BLaER1 (cell line): ENCODE data around the gene LRRC27.

ENCODE experiments used
- H3K27ac ChIP-seq: shearing (Covaris generic); formaldehyde crosslinking; 2 replicates; pipeline ENCODE4 v1.8.1; 2022
- H3K27me3 ChIP-seq: shearing (Covaris generic); formaldehyde crosslinking; 2 replicates; pipeline ENCODE4 v1.8.1; 2022
- H3K36me3 ChIP-seq: shearing (Covaris generic); formaldehyde crosslinking; 2 replicates; pipeline ENCODE4 v1.8.1; 2022
- H3K4me1 ChIP-seq: shearing (Covaris generic); formaldehyde crosslinking; 2 replicates; pipeline ENCODE4 v1.8.1; 2022
- H3K4me2 ChIP-seq: shearing (Covaris generic); formaldehyde crosslinking; 2 replicates; pipeline ENCODE4 v1.8.1; 2022
- H3K4me3 ChIP-seq: shearing (Covaris generic); formaldehyde crosslinking; 2 replicates; pipeline ENCODE4 v1.8.1; 2022
- H3K9ac ChIP-seq: shearing (Covaris generic); formaldehyde crosslinking; 2 replicates; pipeline ENCODE4 v1.8.1; 2022
- H3K9me3 ChIP-seq: shearing (Covaris generic); formaldehyde crosslinking; 2 replicates; pipeline ENCODE4 v1.8.1; 2022
- H4K20me1 ChIP-seq: shearing (Covaris generic); formaldehyde crosslinking; 2 replicates; pipeline ENCODE4 v1.8.1; 2022
- Cebpa-rat ChIP-seq: shearing (Covaris generic); IDR thresholded peaks from 2 replicates; pipeline ENCODE4 v1.8.1; 2022

The LRRC27 gene

DNA sequence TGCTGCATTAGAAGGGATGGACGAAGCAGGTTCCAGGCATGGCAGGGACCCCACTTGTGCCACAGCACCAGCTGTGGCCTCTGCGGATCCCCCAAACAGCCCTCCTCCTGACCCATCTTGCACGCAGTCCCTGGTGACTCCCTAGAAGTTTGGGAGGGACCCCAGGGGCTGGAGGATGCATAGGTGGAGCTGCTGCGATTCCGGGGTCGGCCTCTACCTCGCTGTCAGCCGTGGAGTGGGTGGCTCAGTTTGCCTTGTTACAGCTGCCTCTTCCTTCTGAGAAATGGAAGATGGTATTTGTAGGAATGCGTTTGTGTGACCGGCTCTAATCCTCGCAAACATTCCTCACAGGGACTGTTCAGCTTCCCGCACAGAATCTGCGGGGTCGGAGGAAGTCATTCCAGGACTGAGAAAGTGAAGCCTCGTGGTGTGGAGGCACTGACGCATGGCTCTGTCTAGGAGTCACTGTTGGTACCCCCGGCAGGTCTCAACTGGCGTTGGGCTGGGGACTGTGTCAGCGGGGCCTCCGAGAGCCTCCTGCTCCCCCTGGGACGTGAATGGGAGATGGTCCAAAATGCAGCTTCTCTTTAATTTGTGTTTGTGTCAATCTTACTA, 82.5 kb downstream of the LRRC27 start:
- no peak overlapping the region for H3K27ac ChIP-seq
- peaks cover 98% of the 10 kb centered on the region for H3K4me1 ChIP-seq
- H3K4me2 ChIP-seq = peak overlapping the region; percentile 91
- no peaks in the 10 kb centered on the region for H3K9me3 ChIP-seq
- no peak overlapping the region for H3K9ac ChIP-seq
- H4K20me1 ChIP-seq = peaks cover 64% of the 10 kb centered on the region
- no peak for TF ChIP-seq Cebpa-rat
- peaks cover 4% of the 10 kb centered on the region; the same call in 1 of the 2 replicates for H3K27me3 ChIP-seq
- H3K4me3 ChIP-seq = no peak overlapping the region
- no peaks in the 10 kb centered on the region; the same call in 1 of the 2 replicates for H3K36me3 ChIP-seq

DNA sequence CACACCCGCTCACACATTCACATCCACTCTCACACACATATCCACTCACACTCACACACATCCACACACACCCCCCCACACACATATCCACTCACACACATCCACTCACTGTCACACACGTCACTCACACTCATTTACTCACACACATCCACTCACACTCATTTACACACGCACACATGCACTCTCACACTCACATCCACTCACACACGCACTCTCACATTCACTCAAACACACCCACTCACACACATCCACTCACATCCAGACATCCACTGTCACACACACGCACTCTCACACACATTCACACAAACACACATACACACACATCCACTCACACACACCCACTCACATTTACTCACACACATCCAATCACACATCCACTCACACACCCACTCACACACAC, 83.3 kb downstream of the LRRC27 start:
- H3K4me3 ChIP-seq = no peak overlapping the region
- H3K4me1 ChIP-seq = peaks cover 98% of the 10 kb centered on the region
- H3K9ac ChIP-seq = no peak overlapping the region
- no peaks in the 10 kb centered on the region for H3K9me3 ChIP-seq
- TF ChIP-seq Cebpa-rat = no peak
- H3K36me3 ChIP-seq = no peaks in the 10 kb centered on the region; the same call in 1 of the 2 replicates
- H4K20me1 ChIP-seq = peaks cover 56% of the 10 kb centered on the region
- H3K27ac ChIP-seq = no peak overlapping the region
- peaks cover 4% of the 10 kb centered on the region; the same call in 1 of the 2 replicates for H3K27me3 ChIP-seq
- H3K4me2 ChIP-seq = peak overlapping the region; percentile 91

DNA sequence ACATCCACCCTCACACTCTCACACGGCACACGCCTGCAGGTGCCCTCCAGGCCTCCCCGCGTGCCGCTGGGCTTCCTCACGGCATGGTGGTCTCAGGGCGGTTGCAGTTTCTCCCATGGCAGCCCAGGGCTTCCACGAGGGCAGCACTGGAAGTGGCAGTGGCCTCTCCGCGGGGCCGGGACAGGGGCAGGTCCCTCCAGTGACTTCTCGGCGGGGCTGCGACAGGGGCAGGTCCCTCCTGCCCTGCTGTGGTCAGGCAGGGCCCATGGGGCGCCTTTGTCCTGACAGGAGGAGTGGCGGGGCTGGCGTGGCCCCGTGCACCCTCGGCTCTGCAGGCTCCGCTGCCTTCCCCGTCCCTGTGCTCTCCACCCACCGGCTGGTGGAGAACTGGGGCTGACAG, 84.0 kb downstream of the LRRC27 start:
- Histone ChIP-seq H3K36me3 (no peaks in the 10 kb centered on the region; the same call in 1 of the 2 replicates), H3K27ac (0 out of 2 replicates have a peak overlapping the region, but pooled peaks have one; percentile 74), H3K4me3 (no peak overlapping the region), H3K4me1 (peaks cover 98% of the 10 kb centered on the region), H4K20me1 (peaks cover 49% of the 10 kb centered on the region), H3K9me3 (no peaks in the 10 kb centered on the region), H3K27me3 (peaks cover 4% of the 10 kb centered on the region; the same call in 1 of the 2 replicates), H3K9ac (0 out of 2 replicates have a peak overlapping the region, but pooled peaks have one; percentile 10), H3K4me2 (peak overlapping the region; percentile 87)
- no peak for TF ChIP-seq Cebpa-rat

DNA sequence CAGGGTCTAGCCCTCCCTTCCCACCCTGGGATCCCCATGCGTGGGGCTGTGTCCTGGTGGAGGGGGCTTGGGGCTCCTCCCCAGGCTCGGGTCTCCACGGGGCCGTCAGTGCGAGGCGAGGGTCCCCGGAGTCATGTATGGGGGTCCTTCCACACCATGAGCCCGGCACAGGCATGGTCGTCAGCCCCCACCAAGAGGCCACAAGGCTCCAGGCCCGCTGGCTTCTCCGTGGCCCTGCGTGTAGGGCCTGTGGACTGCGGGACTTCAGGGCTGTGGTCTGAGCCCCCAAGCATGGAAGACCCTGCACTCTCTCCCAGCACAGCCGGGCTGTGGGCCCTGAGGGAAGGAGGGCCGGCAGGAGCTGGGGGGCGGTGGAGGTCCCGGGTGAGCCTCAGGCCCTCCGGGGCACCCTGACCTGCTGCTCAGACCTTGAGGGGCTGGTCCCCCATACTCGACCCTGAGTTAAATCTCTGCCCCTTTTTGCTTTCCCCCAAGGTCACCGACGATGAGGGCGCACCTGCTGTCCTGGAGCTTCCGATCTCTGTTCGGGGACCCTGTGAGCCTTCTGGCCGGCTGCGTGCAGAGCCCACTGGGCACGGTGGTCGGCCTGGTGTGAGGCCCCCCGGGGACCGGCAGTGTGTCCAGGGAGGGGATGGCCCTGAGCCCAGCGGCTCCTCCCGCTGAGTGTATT, 84.7 kb downstream of the LRRC27 start:
- H3K4me2 ChIP-seq = peak overlapping the region; percentile 87
- H3K4me1 ChIP-seq = peaks cover 98% of the 10 kb centered on the region
- no peaks in the 10 kb centered on the region; the same call in 1 of the 2 replicates for H3K36me3 ChIP-seq
- H3K27ac ChIP-seq = peak overlapping the region; percentile 74
- peaks cover 3% of the 10 kb centered on the region; the same call in 1 of the 2 replicates for H3K27me3 ChIP-seq
- H3K9me3 ChIP-seq = no peaks in the 10 kb centered on the region
- TF ChIP-seq Cebpa-rat = no peak
- H3K9ac ChIP-seq = peak overlapping the region; percentile 36; the same call in 1 of the 2 replicates
- H4K20me1 ChIP-seq = peaks cover 42% of the 10 kb centered on the region
- H3K4me3 ChIP-seq = no peak overlapping the region

DNA sequence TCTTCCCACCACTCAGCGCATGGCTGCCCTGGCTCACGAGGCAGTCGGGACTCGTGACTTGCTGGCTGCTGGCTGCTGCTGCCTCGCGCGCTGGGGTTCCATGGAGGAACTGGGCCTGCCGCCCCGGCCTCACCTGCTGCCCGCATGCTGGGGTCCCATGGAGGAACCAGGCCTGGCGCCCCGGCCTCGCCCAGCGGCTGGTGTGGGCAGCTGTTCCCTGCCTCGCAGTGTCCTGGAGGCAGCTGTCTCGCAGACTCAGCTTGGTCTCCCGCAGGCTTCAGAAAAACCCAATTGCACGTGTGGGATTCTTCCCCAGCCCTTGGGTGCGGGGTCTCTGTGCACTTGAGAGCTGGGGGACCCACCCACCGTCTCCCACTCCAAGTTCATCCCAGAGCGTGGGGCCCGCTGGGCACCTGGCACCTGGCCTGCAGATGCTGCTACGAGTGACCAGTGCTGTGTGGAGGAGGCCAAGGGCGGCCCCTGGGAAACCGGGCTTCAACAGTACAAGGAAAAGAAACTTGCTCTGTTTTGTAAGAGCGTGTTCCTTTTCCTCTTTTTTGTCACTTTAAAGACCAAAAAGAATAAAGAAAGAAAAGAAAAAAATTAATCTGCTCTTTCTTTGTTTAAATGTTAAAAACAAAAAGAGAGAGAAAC, 85.4 kb downstream of the LRRC27 start:
- H3K9me3 ChIP-seq = no peaks in the 10 kb centered on the region
- H3K9ac ChIP-seq = peak overlapping the region; percentile 36
- H3K4me3 ChIP-seq = no peak overlapping the region
- H4K20me1 ChIP-seq = peaks cover 35% of the 10 kb centered on the region
- H3K4me1 ChIP-seq = peaks cover 98% of the 10 kb centered on the region
- no peaks in the 10 kb centered on the region; the same call in 1 of the 2 replicates for H3K36me3 ChIP-seq
- H3K27ac ChIP-seq = peak overlapping the region; percentile 74
- no peaks in the 10 kb centered on the region for H3K27me3 ChIP-seq
- no peak for TF ChIP-seq Cebpa-rat
- H3K4me2 ChIP-seq = peak overlapping the region; percentile 87

DNA sequence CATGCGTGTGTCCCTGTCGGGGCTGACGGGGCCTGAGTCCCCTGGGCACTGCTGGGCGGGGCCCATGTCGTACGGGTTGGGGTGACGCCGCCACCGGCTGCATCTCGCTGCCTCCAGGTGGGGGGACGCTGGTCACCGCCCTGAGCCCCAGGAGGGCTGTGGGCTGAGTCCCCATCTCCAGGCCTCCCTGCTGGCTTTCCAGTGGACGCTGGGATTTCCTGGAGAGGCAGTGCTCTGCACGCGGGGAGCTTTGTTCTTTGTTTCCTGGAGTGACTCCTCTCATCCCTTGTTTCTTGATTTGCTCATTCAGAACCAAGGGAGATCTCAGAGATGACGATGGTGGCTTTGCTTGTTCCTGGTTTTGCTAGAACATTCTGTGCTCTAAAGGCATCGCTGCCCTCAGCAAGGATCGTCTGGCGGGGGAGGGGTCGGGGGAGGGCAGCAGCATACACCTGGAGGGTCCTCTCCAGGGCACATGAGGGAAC, 86.0 kb downstream of the LRRC27 start:
- H3K4me2 ChIP-seq = peak overlapping the region; percentile 87
- H3K27ac ChIP-seq = peak overlapping the region; percentile 74
- peak overlapping the region; percentile 36 for H3K9ac ChIP-seq
- H3K4me3 ChIP-seq = no peak overlapping the region
- no peak for TF ChIP-seq Cebpa-rat
- H3K27me3 ChIP-seq = no peaks in the 10 kb centered on the region
- no peaks in the 10 kb centered on the region for H3K9me3 ChIP-seq
- peaks cover 98% of the 10 kb centered on the region for H3K4me1 ChIP-seq
- peaks cover 31% of the 10 kb centered on the region for H4K20me1 ChIP-seq
- H3K36me3 ChIP-seq = no peaks in the 10 kb centered on the region

DNA sequence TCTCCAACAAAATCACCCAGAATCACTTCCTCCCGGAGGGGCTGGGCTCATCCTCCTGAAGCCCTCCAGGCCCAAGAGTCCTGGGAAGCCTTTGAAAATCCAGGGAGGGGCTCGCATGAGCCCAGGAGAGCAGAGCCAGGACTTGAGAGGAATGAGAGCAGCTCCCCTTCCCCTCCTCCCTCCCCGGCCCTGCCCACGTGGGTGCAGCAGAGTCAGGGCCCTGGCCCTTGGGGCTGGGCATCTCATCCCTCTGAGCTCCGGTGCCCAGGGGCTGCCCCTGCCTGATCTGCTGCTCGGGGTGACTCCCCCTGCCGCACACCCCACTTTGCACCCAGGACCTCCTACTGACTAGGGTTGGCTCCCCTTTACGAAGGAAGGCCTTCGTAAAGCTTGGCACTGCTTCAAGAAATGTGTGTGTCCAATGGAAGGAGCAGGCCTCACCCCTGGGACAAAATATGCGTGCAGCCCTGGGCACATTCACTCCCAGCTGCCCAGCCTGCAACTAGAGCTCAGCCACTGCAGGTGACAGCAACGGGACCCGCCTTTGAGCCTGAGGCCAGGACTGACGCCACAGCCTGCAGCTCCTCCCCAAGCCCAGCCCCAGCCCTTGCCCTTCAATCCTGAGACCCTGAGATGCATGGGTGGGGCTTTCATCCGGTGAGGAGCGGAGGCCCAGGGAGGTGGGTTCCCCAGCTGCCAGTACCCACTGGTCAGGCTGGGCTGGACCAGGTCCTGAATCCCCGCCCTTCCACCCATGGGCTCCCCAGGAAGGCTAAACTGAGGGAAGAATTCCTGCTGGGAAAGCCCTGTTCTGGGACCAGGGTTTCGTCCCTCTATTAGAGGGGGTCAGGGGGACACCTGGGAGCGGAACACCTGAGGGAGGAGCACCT, 86.8 kb downstream of the LRRC27 start:
- Histone ChIP-seq H3K4me1 (peaks cover 98% of the 10 kb centered on the region), H3K9me3 (no peaks in the 10 kb centered on the region), H3K27ac (peak overlapping the region; percentile 74), H3K9ac (peak overlapping the region; percentile 36; the same call in 1 of the 2 replicates), H3K4me3 (no peak overlapping the region), H3K4me2 (peak overlapping the region; percentile 87), H4K20me1 (peaks cover 24% of the 10 kb centered on the region), H3K36me3 (no peaks in the 10 kb centered on the region), H3K27me3 (no peaks in the 10 kb centered on the region)
- no peak for TF ChIP-seq Cebpa-rat

DNA sequence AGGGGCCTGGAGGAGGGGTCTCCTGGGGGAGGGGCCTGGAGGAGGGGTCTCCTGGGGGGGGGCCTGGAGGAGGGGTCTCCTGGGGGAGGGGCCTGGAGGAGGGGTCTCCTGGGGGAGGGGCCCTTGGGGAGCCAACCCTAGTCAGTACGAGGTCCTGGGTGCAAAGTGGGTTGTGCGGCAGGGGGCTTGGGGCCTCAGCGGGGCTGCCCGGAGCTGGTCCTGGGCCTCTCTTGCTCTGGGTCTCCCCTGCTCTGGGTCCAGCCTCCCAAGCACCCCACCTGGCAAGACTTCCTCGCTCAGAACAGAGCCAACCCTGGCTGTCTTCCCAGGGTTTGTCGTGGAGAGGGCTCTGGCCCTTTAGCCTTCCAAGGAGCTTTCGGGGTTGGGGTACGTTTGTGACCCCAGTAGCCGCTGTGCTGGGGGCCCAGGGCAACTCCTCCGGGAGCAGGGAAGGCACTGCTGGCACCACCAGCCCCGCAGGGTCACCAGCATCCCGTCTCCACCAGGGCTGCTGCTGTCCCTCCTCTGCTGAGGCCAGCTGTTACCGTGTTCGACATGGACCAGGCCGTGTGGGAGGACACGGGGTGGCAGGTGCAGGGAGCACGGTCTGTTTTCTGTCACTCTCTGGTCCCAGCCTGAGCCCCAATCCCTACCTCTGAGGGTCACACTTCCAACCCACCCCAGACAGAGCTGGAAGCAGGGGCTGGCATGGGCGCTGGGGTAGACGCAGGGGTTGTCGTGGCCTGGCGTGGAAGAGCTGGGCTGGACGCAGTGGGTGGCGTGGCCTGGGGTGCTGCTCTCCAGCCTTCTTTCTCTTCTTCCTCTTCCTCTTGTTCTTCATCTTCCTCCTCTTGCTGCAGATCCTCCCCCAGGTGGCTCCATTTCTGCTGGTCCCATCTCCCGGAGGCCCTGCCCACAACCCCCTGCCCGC, 87.8 kb downstream of the LRRC27 start:
- no peak overlapping the region; the same call in 1 of the 2 replicates for H3K4me3 ChIP-seq
- no peaks in the 10 kb centered on the region for H3K9me3 ChIP-seq
- H3K27me3 ChIP-seq = no peaks in the 10 kb centered on the region
- H3K4me1 ChIP-seq = peaks cover 98% of the 10 kb centered on the region
- peak overlapping the region; percentile 97 for H3K27ac ChIP-seq
- H3K36me3 ChIP-seq = no peaks in the 10 kb centered on the region
- peak overlapping the region; percentile 99 for H3K4me2 ChIP-seq
- peak overlapping the region; percentile 86 for H3K9ac ChIP-seq
- no peak for TF ChIP-seq Cebpa-rat
- peaks cover 13% of the 10 kb centered on the region; the same call in 1 of the 2 replicates for H4K20me1 ChIP-seq
